NCI-H446 treated with DMSO at 0.1 percent for 48 hours (cell line): ENCODE results near the gene RIMBP3C.
"Not testable (repeated sequence)": the region's sequence is repeated elsewhere in the genome, so short reads cannot be mapped to it uniquely, and the experiment has no call there.

Source experiments
- DNase-seq: peaks from one replicate; lab custom pipeline; 2025; lab: John Stamatoyannopoulos, UW

The RIMBP3C gene

DNA sequence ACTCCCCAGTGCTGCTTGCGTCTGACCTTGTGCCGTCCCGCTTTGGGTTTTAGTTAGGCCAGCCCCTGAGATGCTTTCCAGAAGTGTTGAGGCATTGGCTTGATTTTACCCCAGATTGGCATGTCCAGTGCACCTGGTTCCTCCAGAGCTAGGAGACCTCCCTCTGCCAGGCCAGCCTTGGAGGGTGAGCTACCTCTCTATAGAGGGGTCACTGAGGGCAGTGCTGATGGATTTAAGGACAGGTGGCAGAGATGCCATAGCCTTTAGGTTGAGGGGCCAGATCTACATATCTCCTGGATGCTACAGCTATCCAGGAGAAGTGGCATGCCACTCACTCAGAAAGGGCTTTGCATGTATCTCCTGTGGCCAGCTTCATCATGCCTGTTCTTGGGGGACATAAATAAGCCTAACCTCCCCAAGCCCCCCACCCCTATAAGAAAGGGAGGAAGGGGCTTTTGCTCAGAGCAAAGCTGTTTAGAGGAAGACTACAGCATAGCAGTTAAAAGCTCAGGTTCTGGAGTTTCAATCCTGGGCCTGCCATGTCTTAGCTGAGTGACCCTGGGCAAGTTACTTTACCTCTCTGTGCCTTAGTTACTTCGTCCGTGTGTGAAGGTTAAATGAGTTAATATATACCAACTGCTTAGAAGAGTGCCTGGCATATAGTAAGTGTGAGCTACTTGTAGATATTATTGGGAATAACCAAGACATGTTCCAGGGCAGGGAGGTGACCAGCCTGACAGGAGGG lies 22.7 kb upstream of the RIMBP3C start:
- no peak for DNase-seq

DNA sequence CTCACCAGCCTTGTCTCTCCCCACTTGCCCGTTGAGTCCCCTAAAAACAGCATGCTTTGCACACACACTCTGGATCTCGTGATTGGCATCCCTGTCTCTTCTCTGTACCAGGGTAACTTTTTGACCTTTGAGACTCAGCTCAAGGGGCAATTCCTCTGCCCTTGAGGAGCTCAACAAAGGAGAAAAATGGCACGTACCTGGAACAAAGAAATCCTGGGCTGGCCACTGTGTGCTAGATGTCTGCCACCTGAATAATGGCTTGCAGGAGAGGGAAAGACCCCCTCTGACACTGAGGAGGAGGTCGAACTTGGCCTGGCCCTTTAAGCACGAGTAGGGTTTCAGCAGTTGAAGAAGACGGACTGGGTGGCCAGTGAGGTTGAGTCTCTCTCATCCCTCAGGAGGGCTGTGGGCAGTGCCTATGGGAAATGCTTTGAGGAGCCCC lies 22.1 kb upstream of the RIMBP3C start:
- DNase-seq: no peak

DNA sequence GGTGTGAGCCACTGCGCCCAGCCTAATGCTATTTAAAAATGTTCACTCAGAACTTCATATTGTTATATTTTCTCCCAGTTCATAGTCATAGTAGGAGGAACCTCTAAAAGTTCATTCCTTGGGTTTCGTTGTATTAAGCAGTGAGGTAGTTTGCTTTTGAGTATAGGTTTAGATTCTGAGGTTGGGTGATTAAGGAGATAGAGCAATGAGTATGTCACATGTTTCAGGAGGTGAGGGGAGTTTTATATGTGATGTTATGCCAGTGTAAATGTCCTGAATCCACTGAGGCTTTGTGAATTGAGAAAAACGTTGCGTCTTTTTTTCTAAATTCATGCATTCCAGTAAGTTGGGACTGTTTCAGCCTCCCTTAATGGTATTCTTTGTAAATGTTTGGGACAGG lies 20.4 kb upstream of the RIMBP3C start:
- DNase-seq: no peak

DNA sequence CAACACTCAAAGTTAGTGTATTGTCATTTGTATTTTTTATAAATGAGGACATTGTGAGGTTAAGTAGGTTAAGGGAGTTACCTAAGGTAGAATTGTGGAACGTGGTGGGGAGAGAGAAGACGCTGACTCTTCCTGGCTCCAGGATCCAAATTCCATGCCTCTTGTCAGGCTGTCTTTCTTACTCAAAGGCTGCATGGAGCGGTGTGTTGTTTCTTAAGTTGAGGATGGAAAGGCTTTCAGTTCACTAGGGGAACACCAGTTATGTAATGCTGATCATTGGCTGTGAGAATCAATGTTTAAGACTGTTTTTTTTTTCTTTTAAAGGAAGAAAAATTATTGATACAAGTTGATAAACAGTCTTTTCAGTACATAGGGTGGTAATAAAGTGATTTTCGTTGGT lies 19.1 kb upstream of the RIMBP3C start:
- DNase-seq: no peak

DNA sequence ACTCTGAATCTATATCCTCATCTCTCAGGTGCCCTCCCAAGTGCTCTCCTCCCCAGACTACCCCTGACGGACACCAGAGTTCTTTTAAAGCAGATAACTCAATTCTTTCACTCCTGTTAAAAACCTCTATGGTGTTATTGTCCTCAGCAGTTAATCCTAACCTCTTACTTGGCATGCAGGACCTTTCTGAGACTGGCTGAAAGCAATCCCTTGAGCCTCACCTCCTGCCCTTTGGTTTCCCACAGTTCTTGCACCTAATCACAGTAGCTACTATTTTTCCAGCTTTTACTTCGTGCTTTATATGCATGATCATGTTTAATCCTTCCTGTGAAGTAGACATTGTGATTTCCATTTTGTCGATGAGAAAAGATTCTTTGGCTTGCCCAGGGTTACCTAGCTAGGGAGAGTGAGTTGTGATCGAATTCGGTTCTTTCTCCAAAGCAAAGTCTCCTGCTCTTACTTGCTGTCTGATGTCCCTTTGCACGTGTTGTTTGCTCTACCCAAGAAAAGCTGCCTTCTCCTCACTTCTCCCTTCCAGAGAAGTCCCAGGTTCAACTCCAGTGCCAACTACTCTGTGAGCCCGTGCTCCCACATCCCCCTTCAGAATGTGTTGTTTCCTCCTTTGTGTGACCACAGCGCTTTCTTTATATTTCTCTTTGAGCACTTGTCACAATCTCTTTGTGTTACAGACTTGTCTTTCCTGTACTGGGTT lies 18.4 kb upstream of the RIMBP3C start:
- no peak for DNase-seq

DNA sequence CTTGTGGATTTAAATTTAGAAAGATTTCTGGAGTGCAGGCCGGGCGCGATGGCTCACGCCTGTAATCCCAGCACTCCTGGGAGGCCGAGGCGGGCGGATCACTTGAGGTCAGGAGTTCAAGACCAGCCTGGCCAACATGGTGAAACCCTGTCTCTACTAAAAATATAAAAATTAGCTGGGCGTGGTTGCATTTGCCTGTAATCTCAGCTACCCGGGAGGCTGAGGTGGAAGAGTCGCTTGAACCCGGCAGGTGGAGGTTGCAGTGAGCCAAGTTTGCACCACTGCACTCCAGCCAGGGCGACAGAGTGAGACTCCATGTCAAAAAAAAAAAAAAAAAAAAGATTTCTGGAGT lies 17.8 kb upstream of the RIMBP3C start:
- DNase-seq: not testable (repeated sequence)

DNA sequence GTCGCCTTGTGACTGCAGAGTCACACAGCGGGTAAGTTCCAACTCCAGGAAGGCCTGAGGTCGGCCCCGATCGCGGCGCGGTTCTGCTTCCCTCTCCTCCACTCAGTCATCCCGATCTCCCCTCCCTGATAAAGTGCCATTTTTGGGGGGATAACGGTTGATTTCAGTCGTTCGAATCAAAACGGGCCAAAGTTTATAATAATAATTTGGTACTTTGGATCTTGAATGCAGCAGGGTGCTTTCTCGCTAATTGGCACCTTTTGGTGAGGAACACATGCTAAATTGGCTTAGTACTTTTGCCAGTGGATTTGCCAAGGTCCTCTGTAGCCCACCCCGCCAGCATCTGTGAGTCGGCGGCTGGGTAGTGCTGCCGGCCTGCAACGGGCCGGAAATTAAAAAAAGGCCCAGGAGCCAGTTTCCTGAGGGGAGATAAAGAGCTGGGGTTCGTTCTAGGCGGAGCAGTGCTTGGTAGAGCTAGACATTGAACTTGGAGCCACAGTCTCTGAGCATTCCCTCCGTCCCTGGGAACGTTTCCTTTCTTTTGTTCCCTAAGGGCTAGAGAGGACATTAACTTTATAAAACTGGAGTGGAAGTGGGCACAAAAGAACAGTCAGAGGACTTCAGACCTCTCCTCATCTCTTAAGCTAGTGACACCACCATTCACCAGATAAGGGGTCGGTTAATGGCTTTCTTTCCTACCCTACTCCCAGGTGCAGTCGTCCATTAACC lies 17.2 kb upstream of the RIMBP3C start:
- DNase-seq: no peak

DNA sequence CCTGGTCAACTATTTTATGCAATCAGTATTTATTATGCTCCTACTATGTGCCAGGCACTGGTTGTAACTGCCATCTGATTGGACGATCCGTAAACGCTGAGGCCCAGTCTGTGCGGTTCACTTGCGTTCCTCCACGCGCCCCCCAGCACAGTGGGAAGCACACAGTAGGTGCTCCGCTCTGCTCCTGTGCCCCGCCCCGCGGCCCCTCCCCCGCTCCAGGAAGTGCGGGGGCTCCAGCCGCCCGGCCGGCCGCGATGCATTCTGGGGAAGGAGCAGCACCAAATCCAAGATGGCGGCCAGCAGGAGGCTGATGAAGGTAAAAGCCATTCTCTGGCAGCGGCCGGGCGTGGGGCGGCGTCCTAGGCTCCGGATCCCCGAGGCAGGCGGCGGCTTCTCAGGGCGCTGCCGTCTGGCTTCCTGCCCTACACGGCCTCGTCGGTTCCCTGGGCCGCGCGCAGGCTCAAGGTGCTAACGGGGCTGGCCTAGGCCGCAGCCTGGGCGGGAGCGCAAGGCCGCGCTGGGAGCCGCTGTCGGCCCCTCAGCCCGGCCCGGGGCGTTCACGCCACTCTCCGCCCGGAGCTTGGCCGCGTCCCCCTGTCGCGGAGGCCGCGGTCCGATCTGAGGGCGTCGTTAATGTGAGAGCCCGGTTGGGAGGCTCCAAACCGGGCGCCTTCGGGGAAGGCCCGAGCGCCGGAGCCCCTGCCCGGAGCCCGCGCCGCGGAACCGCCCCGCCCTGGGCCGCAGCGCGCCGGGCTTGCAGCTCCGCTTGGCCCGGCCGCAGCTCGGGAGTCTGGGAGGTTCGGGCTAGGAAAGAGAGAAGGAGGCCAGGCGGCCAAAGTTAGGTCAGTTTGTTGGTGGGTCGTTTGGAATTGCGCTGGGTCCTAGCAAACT lies 16.4 kb upstream of the RIMBP3C start, which contains the start of gene UBE2L3:
UBE2L3 (plus strand) TSS at position 259 of the 891 bp plus-strand sequence; CDS start at position 290, 31 bp downstream.
- peak; percentile 56 for DNase-seq

DNA sequence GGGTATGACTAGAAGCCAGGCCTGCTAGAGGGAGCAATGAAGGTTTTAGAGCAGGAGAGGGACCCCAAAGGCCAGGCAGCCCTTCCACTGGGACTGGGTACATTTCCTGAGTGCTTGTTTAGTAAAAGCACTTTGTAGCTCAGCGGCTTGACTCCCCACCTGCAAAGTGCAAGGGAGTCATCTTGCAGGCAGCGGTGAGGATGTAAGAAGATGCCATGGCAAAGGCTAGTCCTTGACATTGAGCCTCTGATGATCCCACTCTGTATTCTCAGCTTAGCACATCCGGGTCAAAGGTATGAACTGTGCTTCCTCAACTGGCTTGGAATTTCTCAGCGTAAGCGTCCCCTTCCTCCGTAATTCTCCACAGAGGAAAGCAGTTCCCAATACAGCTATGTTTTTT lies 13.2 kb upstream of the RIMBP3C start:
- no peak for DNase-seq

DNA sequence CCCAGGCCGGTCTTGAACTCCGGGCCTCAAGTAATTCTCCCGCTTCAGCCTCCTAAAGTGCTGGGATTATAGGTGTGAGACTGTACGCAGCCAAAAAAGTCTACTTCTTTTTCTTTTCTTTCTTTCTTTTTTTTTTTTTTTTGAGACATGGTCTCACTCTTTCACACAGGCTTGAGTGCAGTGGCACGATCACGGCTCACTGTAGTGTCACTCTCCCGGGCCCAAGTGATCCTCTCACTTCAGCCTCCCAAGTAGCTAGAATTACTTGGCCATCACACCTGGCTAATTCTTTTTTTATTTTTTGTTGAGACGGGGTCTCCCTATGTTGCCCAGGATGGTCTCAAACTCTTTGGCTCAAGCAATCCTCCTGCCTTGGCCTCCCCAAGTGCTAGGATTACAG lies 12.7 kb upstream of the RIMBP3C start:
- DNase-seq: no peak

DNA sequence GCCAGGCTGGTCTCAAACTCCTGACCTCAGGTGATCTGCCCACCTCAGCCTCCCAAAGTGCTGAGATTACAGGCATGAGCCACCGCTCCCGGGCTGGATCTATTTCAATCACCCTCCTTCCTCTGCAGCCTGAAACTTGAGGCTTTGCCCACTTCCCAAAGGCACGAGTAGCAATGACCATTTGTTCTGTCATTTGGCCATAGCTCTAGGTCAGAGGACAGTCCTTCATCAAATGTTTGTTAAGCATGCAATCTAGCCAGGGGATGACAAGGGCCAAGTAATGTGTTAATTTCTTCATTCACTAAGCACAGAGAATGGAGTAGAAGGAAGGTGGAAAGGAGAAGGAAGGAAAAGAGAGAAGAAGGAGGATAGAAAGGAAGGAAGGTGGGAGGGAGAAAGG lies 9.4 kb upstream of the RIMBP3C start:
- DNase-seq: not testable (repeated sequence)

DNA sequence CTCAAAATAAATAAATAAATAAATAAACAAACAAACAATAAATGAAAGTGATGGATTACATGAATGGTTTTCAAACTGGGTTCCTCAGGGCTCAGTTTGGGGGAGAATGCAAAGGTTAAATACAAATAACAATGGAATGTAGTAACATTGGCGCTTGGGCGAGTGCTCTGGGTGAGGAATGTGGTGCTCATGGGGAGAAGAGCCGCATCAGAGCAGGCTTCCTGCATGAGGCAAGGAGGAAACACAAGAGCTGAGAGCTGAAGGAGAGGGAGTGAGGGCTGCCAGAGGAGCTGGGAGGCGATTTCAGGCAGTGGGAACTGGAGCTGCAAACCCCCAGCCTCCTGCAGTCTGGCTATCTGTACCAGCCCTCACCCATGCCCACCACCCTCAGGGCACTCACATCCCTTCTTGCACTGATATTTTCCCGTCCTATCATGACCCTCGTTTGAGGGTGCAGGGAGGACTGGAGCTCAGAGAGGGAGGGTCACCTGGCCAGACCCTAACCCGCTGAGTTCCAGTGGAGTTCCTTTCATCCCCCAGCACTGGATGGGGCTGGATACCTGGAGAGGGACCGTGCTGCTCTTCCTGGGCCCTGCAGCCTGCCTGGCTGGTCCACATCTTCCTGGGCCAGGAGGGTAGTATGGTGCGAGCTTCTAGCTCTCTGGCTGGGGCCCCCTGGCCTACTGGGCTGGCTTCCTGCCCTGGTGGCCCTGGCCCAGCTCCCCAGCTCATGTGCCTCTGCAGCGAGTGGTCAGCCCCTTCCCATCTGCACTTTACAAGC lies 8.3 kb upstream of the RIMBP3C start:
- not testable (repeated sequence) for DNase-seq

DNA sequence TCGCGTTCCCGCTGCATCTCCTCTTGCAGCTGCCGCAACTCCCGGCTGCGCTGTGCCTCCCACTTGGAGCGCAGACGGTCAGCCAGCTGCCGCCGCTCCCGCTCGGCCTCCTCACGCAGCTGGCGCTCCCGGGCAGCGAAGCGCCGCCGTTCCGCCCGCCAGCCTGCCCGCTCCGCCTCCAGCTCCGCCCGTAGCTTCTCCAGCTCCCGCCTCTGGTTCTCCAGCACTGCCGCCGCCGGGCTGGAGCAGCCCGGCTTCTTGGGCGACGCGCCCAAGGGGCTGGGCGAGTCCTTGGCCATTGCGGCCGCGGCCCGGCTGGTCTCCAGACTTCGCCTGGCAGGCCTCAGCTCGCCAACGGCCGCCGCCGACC lies 598 bp downstream of the RIMBP3C start:
- not testable (repeated sequence) for DNase-seq

DNA sequence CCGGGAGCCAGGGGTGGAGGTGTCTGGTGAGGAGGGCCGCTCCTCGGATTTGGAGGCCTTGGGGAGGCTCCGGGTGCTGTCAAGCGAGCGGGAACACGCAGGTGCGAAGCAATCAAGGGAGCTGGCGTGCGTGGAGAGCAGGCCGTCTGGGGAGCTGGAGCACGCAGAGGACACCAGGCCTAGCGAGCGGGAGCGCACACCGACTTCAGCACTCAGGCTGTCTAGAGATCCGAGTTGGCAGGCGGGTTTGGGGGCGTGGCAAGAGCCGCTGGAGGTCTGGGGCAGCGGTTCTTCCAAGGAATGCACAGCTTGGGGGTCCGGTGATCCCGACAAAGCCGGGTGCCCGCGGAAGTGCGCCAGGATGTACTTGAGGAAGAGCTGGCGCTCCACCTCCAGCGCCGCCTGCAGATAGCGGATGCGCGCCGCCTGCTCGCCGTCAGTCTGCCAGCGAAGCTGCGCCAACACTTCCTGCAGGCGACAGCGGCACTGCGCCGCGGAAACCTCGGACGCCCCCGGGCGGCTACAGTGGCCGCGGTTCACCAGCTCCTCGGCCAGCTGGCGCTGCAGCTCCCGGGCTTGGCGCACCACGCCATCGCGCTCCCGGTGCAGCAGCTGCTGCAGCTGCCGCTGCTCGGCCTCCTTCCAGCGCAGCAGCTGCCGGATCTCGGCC lies 1.1 kb downstream of the RIMBP3C start:
- DNase-seq: not testable (repeated sequence)

DNA sequence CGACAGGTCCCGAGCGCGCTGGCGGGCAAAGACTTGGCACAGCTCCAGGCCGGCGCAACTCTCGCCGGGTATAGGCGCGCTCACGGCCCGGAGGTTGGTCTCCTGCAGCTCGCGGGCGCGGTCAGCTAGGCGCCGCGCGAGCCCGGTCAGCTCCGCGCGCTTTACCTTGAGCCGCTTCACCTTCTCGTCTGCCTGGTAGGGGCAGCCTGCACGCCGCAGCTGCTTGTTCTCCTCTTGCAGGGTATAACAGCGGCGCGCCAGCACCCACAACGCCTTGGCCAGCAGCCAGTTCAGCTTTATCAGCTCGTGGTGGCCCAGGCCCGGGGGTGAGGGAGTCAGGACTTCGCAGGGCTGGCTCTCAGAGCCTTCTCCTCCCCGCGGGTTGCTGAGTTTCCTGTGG lies 1.7 kb downstream of the RIMBP3C start:
- DNase-seq: not testable (repeated sequence)

DNA sequence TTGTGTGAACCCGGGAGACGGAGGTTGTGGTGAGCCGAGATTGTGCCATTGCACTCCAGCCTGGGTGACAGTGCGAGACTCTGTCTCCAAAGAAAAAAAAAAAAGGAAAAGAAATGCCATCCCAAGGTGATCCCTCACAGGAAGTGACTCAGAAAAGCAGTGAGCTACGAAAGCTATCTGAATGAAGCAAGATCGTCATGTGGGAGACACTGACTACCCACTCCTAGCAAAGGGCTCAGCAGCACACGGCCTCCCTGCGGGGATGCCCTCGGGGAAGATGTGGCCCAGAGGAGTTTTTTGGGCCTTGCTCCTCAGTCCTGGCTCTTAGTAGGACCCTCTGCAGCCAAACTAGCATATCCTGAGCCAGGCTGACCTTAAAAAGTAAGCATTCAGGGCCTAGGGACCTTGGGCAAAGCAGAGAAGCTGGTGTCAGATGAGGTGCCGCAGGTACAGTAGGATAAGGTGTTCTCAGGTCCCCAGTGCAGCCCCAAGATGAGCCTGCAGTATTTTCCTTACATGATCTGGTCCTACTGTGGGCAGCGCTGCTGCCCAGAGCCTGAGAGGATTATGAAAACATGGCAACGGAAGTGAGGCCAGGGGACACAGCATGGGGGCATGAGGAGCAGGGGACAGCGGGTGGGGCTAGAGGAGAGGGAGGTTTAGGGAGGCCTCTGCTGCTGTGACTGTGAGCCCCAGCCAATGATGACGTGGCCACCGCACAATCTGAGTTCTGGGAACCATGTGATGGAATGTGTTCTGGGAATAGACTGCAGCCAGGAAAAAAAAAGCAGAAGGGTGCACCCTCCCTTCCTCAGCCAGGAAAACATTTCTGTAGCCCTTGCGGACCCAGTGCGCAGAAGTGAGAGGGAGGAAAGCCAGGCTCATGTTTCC lies 6.6 kb downstream of the RIMBP3C start:
- DNase-seq: not testable (repeated sequence)

DNA sequence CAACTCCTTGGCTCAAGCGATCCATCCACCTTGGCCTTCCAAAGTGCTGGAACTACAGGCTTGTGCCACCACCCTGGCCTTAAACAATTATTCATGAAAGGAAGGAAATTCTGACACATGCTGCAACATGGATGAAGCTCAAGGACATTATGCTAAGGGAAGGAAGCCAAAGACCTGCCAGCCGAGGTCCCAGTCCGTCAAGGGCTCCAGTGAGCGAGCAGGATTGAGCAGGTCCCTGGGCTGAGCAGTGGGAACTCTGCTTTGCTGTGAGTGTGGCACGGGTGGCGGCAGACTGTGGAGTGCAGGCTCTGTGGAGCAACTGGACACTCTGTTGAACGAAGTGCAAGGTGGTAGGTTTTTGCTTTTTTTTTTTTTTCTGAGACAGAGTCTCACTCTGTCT lies 11.4 kb downstream of the RIMBP3C start:
- not testable (repeated sequence) for DNase-seq

DNA sequence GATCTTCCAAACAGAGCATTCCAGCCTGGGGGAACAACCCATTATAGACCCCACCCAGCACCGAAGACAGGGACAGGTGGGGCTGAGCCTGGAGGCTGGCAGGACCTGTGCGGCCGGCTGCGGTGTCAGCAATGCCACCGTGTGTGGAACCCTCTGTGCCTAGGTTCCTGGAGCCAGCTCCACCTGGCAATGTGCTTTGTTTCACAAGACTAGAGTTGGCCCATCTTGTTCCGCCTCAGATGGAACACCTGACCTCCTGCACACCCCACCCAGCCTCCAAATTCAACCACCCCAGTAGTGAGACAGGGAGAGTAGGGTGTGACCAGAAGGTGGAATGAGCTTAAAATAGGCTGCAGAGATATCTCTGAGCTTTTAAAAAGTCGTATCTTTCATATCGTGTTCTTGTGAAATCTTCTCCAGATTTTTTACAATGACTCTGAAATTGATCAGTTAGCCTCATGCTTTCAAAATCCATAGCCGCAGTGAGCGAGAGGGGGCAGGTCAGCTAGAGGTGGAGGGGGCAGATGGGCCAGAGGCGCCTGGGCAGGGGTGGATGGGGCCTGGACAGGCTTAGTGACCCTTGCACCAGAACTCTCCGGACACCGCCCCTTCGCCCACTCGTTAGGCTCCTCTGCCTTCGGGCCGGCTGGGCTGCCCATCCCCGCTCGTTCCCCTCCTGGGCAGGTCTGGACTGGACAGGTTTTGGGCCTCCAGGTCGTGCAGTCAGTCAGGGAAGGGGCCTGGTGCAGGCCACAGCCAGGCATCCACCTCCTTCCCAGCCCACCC lies 18.2 kb downstream of the RIMBP3C start:
- not testable (repeated sequence) for DNase-seq

DNA sequence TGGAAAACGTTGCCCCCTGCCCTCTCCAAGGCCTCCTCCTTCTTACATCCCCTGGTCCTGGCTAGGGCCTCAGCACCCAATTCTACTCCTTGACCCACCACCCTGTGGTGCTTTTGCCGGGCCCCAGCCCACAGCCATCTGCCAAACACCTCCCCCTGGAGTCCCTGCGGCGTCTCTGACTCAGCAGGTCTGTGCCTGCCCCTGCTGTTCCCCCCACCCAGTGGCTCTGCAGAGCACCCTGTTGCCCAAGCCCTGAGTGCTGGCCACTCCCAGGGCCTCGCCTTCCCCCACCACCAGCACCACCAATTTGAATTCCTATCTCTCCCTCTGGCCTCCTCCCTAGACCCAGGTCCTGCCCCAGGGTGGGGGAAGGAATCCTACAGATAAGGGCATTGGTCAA lies 19.7 kb downstream of the RIMBP3C start:
- not testable (repeated sequence) for DNase-seq
